BJ (cell line): ENCODE measurements around the gene FBXO10. TPM values are rescaled to one million over a fixed set of nuclear protein-coding genes. Genes with fewer than 3 reads are reported as not detected.

Source experiments
- CTCF ChIA-PET: fragments of 350-600 bp; formaldehyde crosslinking; extraction: SDS; loops from one replicate; lab custom pipeline; 2021; ENCODE audit warnings: antibody characterized with exemption, inconsistent platforms; lab: Yijun Ruan, JAX
- POLR2A ChIA-PET: fragments of 300-600 bp; sonication (Branson Sonifier 250); formaldehyde crosslinking; extraction: SDS; loops from one replicate; lab custom pipeline; 2021; ENCODE audit warnings: antibody characterized with exemption; lab: Charles Lee
- DNase-seq: peaks from one replicate; pipeline ENCODE4 v3.0.0-alpha.2; 2011; ENCODE audit warnings: low read depth
- H3K27me3 ChIP-seq: 2 replicates; pipeline ENCODE4 v1.6.0; 2011; ENCODE audit warnings: low read length; ENCODE audit not compliant: control insufficient read depth, insufficient read depth
- H3K36me3 ChIP-seq: 2 replicates; pipeline ENCODE4 v1.5.1; 2011; ENCODE audit warnings: low read length; ENCODE audit not compliant: control insufficient read depth, insufficient read depth
- H3K4me3 ChIP-seq: 2 replicates; pipeline ENCODE4 v1.5.1; 2011; ENCODE audit warnings: low read depth, mild to moderate bottlenecking, control low read depth, low read length
- CTCF ChIP-seq: IDR thresholded peaks from 2 replicates; pipeline ENCODE4 v1.5.1; 2011; ENCODE audit warnings: low read depth, mild to moderate bottlenecking, control low read depth, inconsistent platforms, low read length, moderate library complexity; ENCODE audit not compliant: insufficient read depth
- polyA plus RNA-seq: library from polyadenylated mRNA; depleted of rRNA; stranded (reverse); fragments of >200 nt; gene quantifications from 2 replicates; pipeline ENCODE4 v1.2.3, GENCODE V29; 2011

FBXO10 gene
- polyA plus RNA-seq, 1 experiment: 13.3 TPM

- POLR2A ChIA-PET: no interaction called here
Measured at GRCh38 chr9:37507566-37508134, 68.5 kb downstream of the FBXO10 start.

GRCh38 chr9:37504605-37505004 lies 71.6 kb downstream of the FBXO10 start:
- peaks cover 22% of the 10 kb centered on the region for H3K36me3 ChIP-seq
- no peaks in the 10 kb centered on the region for H3K27me3 ChIP-seq
- no peak overlapping the region for H3K4me3 ChIP-seq
- ChIA-PET CTCF (no interaction called here), POLR2A (no interaction called here)
- TF ChIP-seq CTCF: no peak
- DNase-seq: no peak

More at GRCh38 chr9:37507566-37508134, 68.5 kb downstream of the FBXO10 start:
- no peaks in the 10 kb centered on the region for H3K27me3 ChIP-seq
- TF ChIP-seq CTCF: no peak
- CTCF ChIA-PET: interaction anchor here (2.5 kb wide), 1 partner anchor 15 kb away, joined by 5 read pairs; no protein-coding TSS in a partner anchor
- no peak overlapping the region for H3K4me3 ChIP-seq
- DNase-seq: no peak
- peaks cover 15% of the 10 kb centered on the region for H3K36me3 ChIP-seq

GRCh38 chr9:37503736-37504135 lies 72.4 kb downstream of the FBXO10 start:
- H3K4me3 ChIP-seq: no peak overlapping the region
- CTCF ChIA-PET: no interaction called here
- no peaks in the 10 kb centered on the region for H3K27me3 ChIP-seq
- TF ChIP-seq CTCF: no peak
- DNase-seq: no peak
- peaks cover 22% of the 10 kb centered on the region for H3K36me3 ChIP-seq
- POLR2A ChIA-PET: no interaction called here

- Histone ChIP-seq H3K27me3 (no peaks in the 10 kb centered on the region), H3K4me3 (no peak overlapping the region), H3K36me3 (peaks cover 23% of the 10 kb centered on the region)
- no peak for TF ChIP-seq CTCF
- no peak for DNase-seq
- ChIA-PET POLR2A (no interaction called here), CTCF (interaction anchor here (2.3 kb wide), 1 partner anchor 9 kb away, joined by 6 read pairs; no protein-coding TSS in a partner anchor)
Measured at GRCh38 chr9:37501957-37502596, 74.1 kb downstream of the FBXO10 start.

- CTCF ChIA-PET: no interaction called here
- H3K27me3 ChIP-seq: no peaks in the 10 kb centered on the region
- H3K4me3 ChIP-seq: no peak overlapping the region
- DNase-seq: no peak
- H3K36me3 ChIP-seq: peaks cover 26% of the 10 kb centered on the region
- POLR2A ChIA-PET: no interaction called here
- no peak for TF ChIP-seq CTCF
Measured at GRCh38 chr9:37499297-37499696, 76.9 kb downstream of the FBXO10 start.
